GM23338 (cell line): ENCODE measurements around the gene GPD1L. TPM values are rescaled to one million over a fixed set of nuclear protein-coding genes. Genes with fewer than 3 reads are reported as not detected.

Experiments
- ATAC-seq: fragments of 200-7000 bp; cut with Tn5 transposase; 3 replicates; pipeline ENCODE4 v1.9.1; 2020
- DNase-seq: peaks from one replicate; pipeline ENCODE4 v3.0.0-alpha.2; 2015; ENCODE audit warnings: low spot score
- H2AFZ ChIP-seq: fragments of 200-600 bp; sonication (generic); 2 replicates; pipeline ENCODE4 v1.8.0; 2016; ENCODE audit warnings: antibody characterized with exemption, mild to moderate bottlenecking, moderate library complexity
- H3F3A ChIP-seq: fragments of 200-600 bp; sonication (generic); replicated peaks from 2 replicates; pipeline ENCODE4 v1.8.0; 2017; ENCODE audit warnings: antibody characterized with exemption, mixed run types, low read depth
- H3K27ac ChIP-seq: fragments of 200-600 bp; sonication (generic); 2 replicates; pipeline ENCODE4 v1.6.1; 2016; ENCODE audit warnings: low read depth
- H3K27me3 ChIP-seq: fragments of 200-600 bp; sonication (generic); 2 replicates; pipeline ENCODE4 v1.8.0; 2016; ENCODE audit warnings: mild to moderate bottlenecking, mixed run types, moderate library complexity; ENCODE audit not compliant: insufficient read depth
- H3K36me3 ChIP-seq: fragments of 200-600 bp; sonication (generic); 2 replicates; pipeline ENCODE4 v1.8.0; 2016; ENCODE audit warnings: mild to moderate bottlenecking; ENCODE audit not compliant: insufficient read depth
- H3K4me1 ChIP-seq: fragments of 200-600 bp; sonication (generic); 2 replicates; pipeline ENCODE4 v1.8.0; 2016; ENCODE audit warnings: mild to moderate bottlenecking, moderate library complexity; ENCODE audit not compliant: insufficient read depth
- H3K4me2 ChIP-seq: fragments of 200-600 bp; sonication (generic); 2 replicates; pipeline ENCODE4 v1.7.1; 2017; ENCODE audit warnings: mixed run types
- H3K4me3 ChIP-seq: fragments of 200-600 bp; sonication (generic); 2 replicates; pipeline ENCODE4 v1.6.1; 2016; ENCODE audit warnings: mixed run types
- H3K79me2 ChIP-seq: fragments of 200-600 bp; sonication (generic); replicated peaks from 2 replicates; pipeline ENCODE4 v1.8.0; 2017; ENCODE audit warnings: mild to moderate bottlenecking; ENCODE audit not compliant: insufficient read depth
- H3K9me2 ChIP-seq: fragments of 200-600 bp; sonication (generic); 2 replicates; pipeline ENCODE4 v1.8.0; 2017; ENCODE audit not compliant: insufficient read depth
- H4K20me1 ChIP-seq: fragments of 200-600 bp; sonication (generic); replicated peaks from 2 replicates; pipeline ENCODE4 v1.8.0; 2017; ENCODE audit warnings: mild to moderate bottlenecking; ENCODE audit not compliant: insufficient read depth
- H3K27ac Mint-ChIP-seq: 2 replicates; pipeline ENCODE4 v1.8.0; 2020; ENCODE audit warnings: inconsistent platforms, mild to moderate bottlenecking, moderate library complexity, mixed read lengths
- H3K27me3 Mint-ChIP-seq: 3 replicates; pipeline ENCODE4 v1.8.0; 2022; ENCODE audit warnings: low read depth, mild to moderate bottlenecking, moderate library complexity, mixed read lengths, inconsistent platforms; ENCODE audit not compliant: insufficient read depth, poor library complexity
- H3K36me3 Mint-ChIP-seq: 3 replicates; pipeline ENCODE4 v1.8.0; 2021; ENCODE audit warnings: low read depth, mild to moderate bottlenecking, inconsistent platforms, moderate library complexity, mixed read lengths
- H3K4me1 Mint-ChIP-seq: 3 replicates; pipeline ENCODE4 v1.8.0; 2020; ENCODE audit warnings: mild to moderate bottlenecking, inconsistent platforms, mixed read lengths
- H3K4me3 Mint-ChIP-seq: 3 replicates; pipeline ENCODE4 v1.8.0; 2021; ENCODE audit warnings: moderate library complexity, mild to moderate bottlenecking, inconsistent platforms, mixed read lengths
- H3K9me3 Mint-ChIP-seq: 3 replicates; pipeline ENCODE4 v1.8.0; 2020; ENCODE audit warnings: moderate library complexity, mild to moderate bottlenecking, inconsistent platforms, mixed read lengths
- CREB1 ChIP-seq: fragments of 250-450 bp; sonication (Bioruptor Pico); IDR thresholded peaks from 2 replicates; pipeline ENCODE4 v1.5.0; 2020; ENCODE audit warnings: low read depth, mild to moderate bottlenecking, moderate library complexity
- EZH2phosphoT487 ChIP-seq: fragments of 200-600 bp; sonication (generic); IDR thresholded peaks from one replicate; pipeline ENCODE4 v1.8.1; 2018; ENCODE audit warnings: antibody characterized with exemption; ENCODE audit not compliant: unreplicated experiment
- NANOG ChIP-seq: IDR thresholded peaks from 2 replicates; pipeline ENCODE4 v1.6.1; 2016; ENCODE audit warnings: antibody characterized with exemption, borderline replicate concordance
- POLR2AphosphoS5 ChIP-seq: IDR thresholded peaks from 2 replicates; pipeline ENCODE4 v1.6.1; 2016; ENCODE audit warnings: antibody characterized with exemption, low read depth
- polyA plus RNA-seq: library from polyadenylated mRNA; unstranded; fragments of >200 nt; fragmentation: Nextera tagmentation; extraction: Ambion mirVana; gene quantifications from 2 replicates; pipeline ENCODE4 v1.2.1, GENCODE V29; 2016
- total RNA-seq: library from RNA; depleted of rRNA; stranded (reverse); fragments of >200 nt; shearing (Covaris generic); gene quantifications from 2 replicates; pipeline ENCODE4 v1.2.3, GENCODE V29; 2014
- TF ChIP-seq, protein P1 (sequence below), 2 experiments: fragments of 200-600 bp in 1 of 2; sonication (generic) in 1 of 2; conservative IDR thresholded peaks; 2 replicates each; pipeline versions ENCODE4 v1.5.1 to v1.6.1; 2016 to 2017; ENCODE audit warnings: antibody characterized with exemption in 2 of 2, low read depth in 2 of 2, mild to moderate bottlenecking in 2 of 2, moderate library complexity in 1 of 2
- TF ChIP-seq, protein P2 (sequence below): IDR thresholded peaks from 2 replicates; pipeline ENCODE4 v1.6.1; 2016; ENCODE audit warnings: antibody characterized with exemption
- TF ChIP-seq, protein P3 (sequence below): IDR thresholded peaks from one replicate; pipeline ENCODE4 v1.6.1; 2018; ENCODE audit warnings: antibody characterized with exemption; ENCODE audit not compliant: unreplicated experiment

Gene GPD1L
- total and polyA plus RNA-seq, 2 experiments from 2014 or later, result 2.0 to 6.4 TPM

DNA sequence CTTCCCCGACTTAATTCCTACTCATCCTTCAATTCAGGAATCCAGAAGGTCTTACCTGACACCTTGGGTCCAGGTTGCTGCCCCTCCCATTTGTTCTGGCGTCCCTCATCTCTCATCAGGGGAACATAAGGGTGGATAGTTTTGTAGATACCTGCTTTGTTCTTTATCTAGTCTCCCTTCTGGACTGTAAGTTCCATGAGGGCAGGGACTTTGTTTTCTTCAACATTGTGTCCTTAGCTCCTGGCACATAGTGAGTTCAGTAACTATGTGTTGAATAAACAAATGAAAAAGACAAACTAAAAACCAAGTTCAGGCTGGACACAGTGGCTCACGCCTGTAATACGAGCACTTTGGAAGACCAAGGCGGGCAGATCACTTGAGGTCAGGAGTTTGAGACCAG is 13.2 kb upstream of the GPD1L start (continued):
- TF ChIP-seq, protein P1, sequence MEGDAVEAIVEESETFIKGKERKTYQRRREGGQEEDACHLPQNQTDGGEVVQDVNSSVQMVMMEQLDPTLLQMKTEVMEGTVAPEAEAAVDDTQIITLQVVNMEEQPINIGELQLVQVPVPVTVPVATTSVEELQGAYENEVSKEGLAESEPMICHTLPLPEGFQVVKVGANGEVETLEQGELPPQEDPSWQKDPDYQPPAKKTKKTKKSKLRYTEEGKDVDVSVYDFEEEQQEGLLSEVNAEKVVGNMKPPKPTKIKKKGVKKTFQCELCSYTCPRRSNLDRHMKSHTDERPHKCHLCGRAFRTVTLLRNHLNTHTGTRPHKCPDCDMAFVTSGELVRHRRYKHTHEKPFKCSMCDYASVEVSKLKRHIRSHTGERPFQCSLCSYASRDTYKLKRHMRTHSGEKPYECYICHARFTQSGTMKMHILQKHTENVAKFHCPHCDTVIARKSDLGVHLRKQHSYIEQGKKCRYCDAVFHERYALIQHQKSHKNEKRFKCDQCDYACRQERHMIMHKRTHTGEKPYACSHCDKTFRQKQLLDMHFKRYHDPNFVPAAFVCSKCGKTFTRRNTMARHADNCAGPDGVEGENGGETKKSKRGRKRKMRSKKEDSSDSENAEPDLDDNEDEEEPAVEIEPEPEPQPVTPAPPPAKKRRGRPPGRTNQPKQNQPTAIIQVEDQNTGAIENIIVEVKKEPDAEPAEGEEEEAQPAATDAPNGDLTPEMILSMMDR (conservative IDR thresholded peaks at IDR 0.05; ENCODE audit: low read depth in 2 of 2), result no peak
- TF ChIP-seq, protein P2, sequence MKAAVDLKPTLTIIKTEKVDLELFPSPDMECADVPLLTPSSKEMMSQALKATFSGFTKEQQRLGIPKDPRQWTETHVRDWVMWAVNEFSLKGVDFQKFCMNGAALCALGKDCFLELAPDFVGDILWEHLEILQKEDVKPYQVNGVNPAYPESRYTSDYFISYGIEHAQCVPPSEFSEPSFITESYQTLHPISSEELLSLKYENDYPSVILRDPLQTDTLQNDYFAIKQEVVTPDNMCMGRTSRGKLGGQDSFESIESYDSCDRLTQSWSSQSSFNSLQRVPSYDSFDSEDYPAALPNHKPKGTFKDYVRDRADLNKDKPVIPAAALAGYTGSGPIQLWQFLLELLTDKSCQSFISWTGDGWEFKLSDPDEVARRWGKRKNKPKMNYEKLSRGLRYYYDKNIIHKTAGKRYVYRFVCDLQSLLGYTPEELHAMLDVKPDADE, result no peak
- TF ChIP-seq, protein P3, sequence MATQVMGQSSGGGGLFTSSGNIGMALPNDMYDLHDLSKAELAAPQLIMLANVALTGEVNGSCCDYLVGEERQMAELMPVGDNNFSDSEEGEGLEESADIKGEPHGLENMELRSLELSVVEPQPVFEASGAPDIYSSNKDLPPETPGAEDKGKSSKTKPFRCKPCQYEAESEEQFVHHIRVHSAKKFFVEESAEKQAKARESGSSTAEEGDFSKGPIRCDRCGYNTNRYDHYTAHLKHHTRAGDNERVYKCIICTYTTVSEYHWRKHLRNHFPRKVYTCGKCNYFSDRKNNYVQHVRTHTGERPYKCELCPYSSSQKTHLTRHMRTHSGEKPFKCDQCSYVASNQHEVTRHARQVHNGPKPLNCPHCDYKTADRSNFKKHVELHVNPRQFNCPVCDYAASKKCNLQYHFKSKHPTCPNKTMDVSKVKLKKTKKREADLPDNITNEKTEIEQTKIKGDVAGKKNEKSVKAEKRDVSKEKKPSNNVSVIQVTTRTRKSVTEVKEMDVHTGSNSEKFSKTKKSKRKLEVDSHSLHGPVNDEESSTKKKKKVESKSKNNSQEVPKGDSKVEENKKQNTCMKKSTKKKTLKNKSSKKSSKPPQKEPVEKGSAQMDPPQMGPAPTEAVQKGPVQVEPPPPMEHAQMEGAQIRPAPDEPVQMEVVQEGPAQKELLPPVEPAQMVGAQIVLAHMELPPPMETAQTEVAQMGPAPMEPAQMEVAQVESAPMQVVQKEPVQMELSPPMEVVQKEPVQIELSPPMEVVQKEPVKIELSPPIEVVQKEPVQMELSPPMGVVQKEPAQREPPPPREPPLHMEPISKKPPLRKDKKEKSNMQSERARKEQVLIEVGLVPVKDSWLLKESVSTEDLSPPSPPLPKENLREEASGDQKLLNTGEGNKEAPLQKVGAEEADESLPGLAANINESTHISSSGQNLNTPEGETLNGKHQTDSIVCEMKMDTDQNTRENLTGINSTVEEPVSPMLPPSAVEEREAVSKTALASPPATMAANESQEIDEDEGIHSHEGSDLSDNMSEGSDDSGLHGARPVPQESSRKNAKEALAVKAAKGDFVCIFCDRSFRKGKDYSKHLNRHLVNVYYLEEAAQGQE, result no peak
- no peak for TF ChIP-seq CREB1

DNA sequence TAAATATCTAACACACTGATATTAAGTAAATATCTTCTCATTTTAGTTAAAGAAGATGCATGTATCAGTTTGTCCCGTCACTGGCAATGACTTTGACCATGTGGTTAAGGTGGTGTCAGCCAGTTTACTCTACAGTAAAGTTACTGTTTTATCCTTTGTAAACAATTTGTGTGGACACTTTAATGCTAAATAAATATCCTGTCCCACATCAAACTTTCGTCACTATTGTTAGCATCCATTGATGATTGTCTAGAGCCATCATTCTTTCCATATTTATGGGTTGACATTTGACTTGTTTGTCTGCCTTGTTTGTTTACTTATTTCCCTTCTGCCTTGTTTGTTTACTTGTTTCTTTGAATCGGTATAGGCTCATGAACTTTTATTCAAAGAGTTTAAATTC is 11.0 kb upstream of the GPD1L start:
- Histone ChIP-seq H4K20me1 (no peaks in the 10 kb centered on the region), H2AFZ (no peak overlapping the region), H3K4me1 (no peaks in the 10 kb centered on the region), H3K27ac (no peak overlapping the region), H3K4me3 (no peak overlapping the region), H3K4me2 (no peak overlapping the region), H3K9me2 (no peaks in the 10 kb centered on the region), H3K79me2 (no peaks in the 10 kb centered on the region), H3K36me3 (no peaks in the 10 kb centered on the region), H3F3A (no peaks in the 10 kb centered on the region), H3K27me3 (no peaks in the 10 kb centered on the region)
- ATAC-seq (no peak), DNase-seq (no peak)
- H3K4me1 Mint-ChIP-seq, result no peaks in the 10 kb centered on the region
- H3K27ac Mint-ChIP-seq, result no peak overlapping the region
- H3K9me3 Mint-ChIP-seq, result peaks cover 2% of the 10 kb centered on the region; the same call in 2 of the 3 replicates
- peaks cover 2% of the 10 kb centered on the region for H3K27me3 Mint-ChIP-seq
- H3K36me3 Mint-ChIP-seq, result no peaks in the 10 kb centered on the region
- no peak overlapping the region for H3K4me3 Mint-ChIP-seq
- TF ChIP-seq NANOG, result no peak
- TF ChIP-seq CREB1, result no peak
- TF ChIP-seq POLR2AphosphoS5, result no peak
- TF ChIP-seq, protein P1 (conservative IDR thresholded peaks at IDR 0.05; ENCODE audit: low read depth in 2 of 2), result no peak
- TF ChIP-seq EZH2phosphoT487, result no peak
- TF ChIP-seq, protein P3, result no peak
